Posterior vena cava (tissue), 2 donors: ENCODE results near the gene TAPBPL. TPM values are rescaled to one million over a fixed set of nuclear protein-coding genes. Genes with fewer than 3 reads are reported as not detected.
"Not testable (repeated sequence)": the region's sequence is repeated elsewhere in the genome, so short reads cannot be mapped to it uniquely, and the experiment has no call there.

Experiments used
- DNase-seq: peaks from one replicate; pipeline ENCODE4 v3.0.0-alpha.2; 2020; ENCODE audit warnings: low spot score
- intact Hi-C, 2 donors: fragments of 100-400 bp; cut with DNase I; formaldehyde crosslinking; loops; one replicate each; pipeline versions ENCODE4 v1.14.1 to v1.14.2; 2022 to 2023
- total RNA-seq, 2 donors: library from RNA; stranded (reverse); fragmentation: NEBNext Ultra II Directional; extraction: Animal tissue kit (Norgen Biotek cat#: 25700); gene quantifications; one replicate each; pipeline ENCODE4 v1.2.1, GENCODE V29; 2021
- donor health status: DM: yes; HTN: yes; CAD: no.
- donor health status: DM: yes; HTN: yes; CAD: no.

The TAPBPL gene
- total RNA-seq, 2 donors from 2014 or later = 15.3 to 20.6 TPM

DNA sequence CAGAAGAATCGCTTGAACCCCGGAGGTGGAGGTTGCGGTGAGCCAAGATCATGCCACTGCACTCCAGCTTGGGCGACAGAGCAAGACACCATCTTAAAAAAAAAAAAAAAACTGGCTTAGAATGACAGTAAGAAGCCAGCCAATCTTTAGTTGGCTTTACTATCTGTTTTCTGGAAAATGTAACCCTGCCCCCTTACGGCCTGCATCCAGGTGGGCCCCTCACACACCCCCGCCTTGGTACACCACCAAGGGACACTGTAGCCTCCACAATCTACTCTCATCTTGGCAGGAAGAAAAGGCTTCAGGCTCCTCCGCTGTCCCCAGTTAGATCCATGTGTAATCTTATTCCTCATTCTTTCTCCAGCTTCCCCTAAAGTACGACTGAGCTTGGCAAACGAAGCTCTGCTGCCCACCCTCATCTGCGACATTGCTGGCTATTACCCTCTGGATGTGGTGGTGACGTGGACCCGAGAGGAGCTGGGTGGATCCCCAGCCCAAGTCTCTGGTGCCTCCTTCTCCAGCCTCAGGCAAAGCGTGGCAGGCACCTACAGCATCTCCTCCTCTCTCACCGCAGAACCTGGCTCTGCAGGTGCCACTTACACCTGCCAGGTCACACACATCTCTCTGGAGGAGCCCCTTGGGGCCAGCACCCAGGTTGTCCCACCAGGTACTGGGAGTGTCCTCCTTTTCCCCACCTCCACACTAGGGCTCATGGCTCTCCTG, 6.6 kb downstream of the TAPBPL start:
- intact Hi-C loops = no loop called here
- no peak for DNase-seq

DNA sequence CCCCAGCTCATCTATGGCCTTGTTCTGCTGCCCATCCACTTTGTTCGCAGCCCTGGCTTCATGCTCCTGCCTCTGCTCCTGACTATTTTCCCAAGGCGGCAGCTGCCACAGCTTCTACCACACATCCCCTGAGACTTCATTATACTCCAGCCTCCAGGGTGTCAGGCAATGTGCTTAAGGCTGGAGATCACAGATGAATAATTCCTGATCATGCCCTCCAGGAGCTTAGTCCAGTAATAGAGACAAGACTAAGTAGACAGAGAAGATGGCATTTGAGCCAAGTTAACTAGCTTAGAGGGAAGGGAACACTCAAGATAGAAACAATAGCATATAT, 7.1 kb downstream of the TAPBPL start:
- no peak for DNase-seq
- intact Hi-C loops = no loop called here

DNA sequence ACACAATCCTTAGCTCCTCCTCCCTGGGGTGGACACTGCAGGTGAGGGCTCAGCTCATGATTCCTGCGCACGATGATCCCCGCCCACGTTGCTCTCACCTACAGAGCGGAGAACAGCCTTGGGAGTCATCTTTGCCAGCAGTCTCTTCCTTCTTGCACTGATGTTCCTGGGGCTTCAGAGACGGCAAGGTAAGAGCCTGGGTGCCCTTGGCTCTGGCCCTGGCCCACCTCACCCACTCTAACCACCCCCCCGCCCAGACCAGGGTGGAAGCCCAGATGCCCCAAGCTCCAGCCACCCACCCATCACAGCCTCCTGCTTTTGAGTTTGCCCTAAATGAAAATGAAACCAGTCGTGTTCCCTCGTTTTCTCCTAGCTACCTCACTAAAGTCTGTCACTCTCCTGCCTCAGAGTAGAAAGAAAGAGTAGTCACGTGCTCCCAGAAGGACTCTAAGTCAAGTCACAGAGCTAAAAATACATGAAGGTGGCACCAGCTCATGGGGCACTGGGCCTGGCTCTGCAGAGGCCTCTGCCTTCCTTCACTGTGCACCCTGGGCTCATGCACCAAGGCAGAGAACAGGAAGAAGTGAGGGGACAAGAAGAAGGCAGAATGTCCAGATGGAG, 9.0 kb downstream of the TAPBPL start:
- DNase-seq = no peak

DNA sequence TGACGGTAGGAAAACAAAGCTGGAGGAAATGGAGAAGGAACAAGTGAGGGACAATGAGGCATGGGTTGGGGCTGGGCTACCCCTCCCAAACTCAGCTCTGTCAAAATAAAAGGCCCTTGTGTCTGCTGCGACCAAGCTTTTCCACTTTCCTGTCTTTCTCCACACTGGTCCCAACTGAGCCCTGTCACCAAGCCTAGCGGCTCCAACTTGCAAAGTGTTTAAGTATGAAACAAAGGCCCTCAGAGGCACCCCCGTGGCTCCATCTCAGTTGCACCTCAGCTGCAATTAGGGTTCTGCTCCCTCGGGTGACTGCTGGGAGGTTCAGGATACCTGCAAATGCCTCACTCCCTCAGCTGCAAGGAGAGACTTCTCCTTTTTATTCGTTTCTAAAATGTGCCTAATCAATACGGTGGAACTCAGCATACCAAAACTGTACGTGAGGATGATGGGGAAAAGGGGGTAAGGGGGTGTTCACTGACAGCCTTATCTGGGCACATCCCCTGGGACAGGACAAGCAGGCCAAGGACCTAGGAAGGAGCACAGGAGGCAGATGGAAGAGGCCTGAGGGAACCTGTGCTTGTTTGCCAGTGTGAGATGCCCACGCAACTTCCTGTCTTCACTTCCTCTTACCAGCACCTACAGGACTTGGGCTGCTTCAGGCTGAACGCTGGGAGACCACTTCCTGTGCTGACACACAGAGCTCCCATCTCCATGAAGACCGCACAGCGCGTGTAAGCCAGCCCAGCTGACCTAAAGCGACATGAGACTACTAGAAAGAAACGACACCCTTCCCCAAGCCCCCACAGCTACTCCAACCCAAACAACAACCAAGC, 9.8 kb downstream of the TAPBPL start:
- DNase-seq = peak; percentile 89
- intact Hi-C loops = loop anchor here (2.0 to 10.0 kb wide), 4 partner anchors 34 to 134 kb away; no protein-coding TSS in a partner anchor

More for the DNA sequence above, 9.0 kb downstream of the TAPBPL start:
- intact Hi-C loops = loop anchor here (5.0 to 10.0 kb wide), 3 partner anchors 34 to 134 kb away; no protein-coding TSS in a partner anchor

DNA sequence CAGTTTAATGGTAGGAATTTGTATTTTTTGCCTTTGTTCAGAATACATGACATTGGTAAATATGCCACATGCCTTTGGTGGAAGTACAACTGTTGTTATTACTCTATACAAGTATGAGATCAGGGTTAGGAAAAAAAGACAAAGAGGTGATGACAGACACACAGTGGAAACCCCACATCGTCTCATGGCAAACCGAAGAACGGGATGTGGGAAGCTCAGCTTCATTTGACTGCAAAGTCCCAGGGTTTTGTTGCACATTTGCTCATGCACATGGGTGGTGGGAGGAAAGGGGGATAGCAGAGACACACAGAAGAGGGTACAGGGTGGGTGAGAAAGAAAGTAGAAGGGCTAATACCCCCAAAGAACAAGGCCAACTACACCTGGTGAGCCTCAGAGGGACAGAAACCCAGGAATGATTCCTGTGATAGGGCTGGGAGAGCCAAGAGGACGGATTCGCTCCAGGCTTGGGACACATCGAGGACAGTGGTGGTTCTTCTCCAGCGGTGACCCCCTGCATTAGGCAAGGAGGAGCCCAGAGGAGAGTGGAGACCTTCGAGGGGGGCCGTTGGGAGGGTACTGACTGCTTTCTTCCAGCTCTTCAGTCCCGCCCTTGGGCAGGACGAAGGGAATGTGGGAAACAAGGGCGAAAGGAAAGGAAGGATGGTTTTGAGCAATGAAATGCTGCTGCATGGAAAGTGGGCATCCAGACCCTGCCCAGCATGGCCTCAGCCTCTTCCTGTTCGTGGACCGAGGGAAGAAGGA, 10.6 kb downstream of the TAPBPL start:
- DNase-seq = peak; percentile 69
- intact Hi-C loops = loop anchor here (2.0 to 10.0 kb wide), 4 partner anchors 35 to 135 kb away; no protein-coding TSS in a partner anchor

DNA sequence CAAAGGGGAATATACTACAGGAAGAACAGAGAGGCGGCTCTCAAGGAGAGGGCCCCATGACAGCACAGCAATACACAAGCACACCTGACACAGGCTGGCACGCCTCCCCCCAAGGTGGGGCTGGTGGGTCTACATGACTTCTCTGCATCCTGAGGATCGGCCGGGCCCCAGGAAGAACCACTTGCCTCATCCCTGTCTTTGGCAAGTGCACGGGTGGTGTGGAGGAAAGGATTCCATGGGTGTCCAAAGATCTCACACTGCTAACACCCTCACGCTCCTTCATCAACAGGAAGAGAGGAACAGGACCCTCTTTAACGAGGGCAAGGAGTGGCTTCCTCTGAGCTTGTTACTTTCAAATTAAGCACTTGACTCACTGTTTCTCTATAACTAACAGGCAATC, 11.4 kb downstream of the TAPBPL start:
- no peak for DNase-seq

DNA sequence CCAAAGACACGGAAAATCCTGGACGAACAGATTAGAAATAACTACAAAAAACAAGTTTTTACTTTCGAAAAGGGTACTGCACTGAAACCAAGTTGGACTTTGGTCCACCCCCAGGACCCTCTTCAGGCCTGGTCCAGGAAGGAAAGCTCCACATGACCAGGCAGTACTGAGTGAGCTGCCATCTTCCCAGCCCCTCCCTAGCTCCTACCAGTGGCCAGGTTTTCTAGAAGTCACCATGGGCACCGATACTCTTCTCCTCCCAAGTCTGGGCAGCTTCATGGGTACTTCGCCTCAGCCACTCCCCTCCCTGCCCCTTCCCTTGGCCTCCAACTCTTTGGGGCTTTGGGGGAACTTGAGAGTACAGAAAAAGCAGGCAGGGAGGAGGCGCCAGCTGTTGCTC, 12.0 kb downstream of the TAPBPL start:
- DNase-seq = no peak
- intact Hi-C loops = loop anchor here (2.0 to 10.0 kb wide), 4 partner anchors 37 to 137 kb away; no protein-coding TSS in a partner anchor

More for the DNA sequence above, 11.4 kb downstream of the TAPBPL start:
- intact Hi-C loops = loop anchor here (2.0 to 10.0 kb wide), 4 partner anchors 36 to 136 kb away; no protein-coding TSS in a partner anchor

DNA sequence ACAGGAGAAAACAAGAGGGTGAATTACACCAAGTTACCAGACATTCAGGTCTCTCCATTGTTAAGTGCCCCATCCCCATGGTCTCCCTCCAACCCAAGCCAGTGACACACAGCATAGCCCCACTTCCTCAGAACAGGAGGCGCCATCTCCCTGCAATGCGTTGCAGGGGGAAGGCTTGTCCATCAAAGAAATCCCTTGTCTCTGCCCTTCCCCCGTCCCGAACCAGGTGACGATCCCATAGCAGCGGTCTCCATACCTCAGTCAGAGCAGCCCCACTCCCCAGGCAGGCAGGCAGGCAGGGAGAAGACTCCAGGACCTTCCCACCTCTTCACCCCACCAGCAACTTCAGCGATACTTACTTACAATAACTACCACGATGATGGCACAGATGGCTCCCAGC, 12.7 kb downstream of the TAPBPL start:
- DNase-seq = no peak
- intact Hi-C loops = loop anchor here (5.0 to 10.0 kb wide), 3 partner anchors 37 to 137 kb away; no protein-coding TSS in a partner anchor

DNA sequence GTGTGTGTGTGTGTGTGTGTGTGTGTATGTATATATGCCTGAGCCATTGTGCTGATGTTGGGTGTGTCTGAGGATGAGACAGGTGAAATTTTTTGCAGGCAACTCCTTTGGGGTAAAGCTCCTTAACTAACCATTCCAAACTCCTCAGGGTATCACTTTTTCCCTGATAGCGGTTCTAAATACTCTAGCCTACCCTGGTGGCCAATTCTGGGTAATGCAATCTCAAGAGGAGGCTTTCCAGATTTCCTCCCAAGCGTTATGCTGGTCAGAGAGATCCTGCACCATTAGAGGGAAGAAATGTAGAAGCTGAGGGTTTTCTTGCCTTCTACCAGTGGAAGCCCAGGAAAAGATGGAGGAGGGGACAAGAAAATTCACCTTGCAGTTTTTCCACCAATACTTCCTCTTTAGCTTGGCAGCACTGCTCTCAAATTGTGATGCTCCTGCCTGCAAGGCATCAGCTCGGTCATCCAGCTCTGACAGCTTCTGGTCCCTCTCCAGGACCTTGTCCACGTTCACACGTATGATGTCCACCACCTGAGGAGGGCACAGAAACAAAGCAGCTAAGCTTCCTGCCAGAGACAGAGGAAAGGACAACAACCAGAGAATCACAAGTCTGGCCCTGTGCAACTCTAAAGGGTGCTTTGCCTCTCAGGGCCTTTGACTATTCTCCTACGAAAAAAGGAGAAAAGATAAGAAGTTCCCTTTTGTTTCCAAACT, 13.8 kb downstream of the TAPBPL start:
- DNase-seq = no peak
- intact Hi-C loops = loop anchor here in 1 of 2 donors (10.0 kb wide), 1 partner anchor 131 kb away; no protein-coding TSS in a partner anchor

DNA sequence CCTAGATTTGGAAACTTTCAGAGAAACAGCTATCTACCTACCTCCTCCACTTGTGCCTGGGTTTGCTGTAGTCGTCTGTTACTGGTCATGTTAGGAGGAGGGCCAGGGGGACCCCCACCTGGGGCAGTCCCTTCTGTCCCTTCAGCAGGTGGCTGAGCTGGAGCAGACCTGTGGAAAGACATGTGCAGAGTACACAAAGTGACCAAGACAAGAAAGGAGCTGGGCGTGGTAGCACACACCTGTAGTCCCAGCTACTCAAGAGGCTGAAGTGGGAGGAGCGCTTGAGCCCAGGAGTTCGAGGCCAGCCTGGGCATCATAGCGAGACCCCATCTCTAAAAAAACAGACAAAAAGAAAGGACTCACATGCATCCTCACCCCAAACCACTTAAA, 14.3 kb downstream of the TAPBPL start:
- DNase-seq = no peak
- intact Hi-C loops = loop anchor here in 1 of 2 donors (10.0 kb wide), 1 partner anchor 131 kb away; no protein-coding TSS in a partner anchor

DNA sequence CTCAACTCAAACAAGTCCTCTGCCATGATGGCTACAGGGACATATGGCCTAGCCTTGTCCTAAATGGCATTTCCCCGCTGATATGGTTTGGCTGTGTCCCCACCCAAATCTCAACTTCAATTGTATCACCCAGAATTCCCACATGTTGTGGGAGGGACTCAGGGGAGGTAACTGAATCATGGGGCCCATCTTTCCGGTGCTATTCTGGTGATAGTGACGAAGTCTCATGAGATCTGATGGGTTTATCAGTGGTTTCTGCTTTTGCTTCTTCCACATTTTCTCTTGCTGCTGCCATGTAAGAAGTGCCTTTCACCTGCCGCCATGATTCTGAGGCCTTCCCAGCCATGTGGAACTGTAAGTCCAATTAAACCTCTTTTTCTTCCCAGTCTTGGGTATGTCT, 14.9 kb downstream of the TAPBPL start:
- not testable (repeated sequence) for DNase-seq
- intact Hi-C loops = loop anchor here in 1 of 2 donors (10.0 kb wide), 1 partner anchor 132 kb away; no protein-coding TSS in a partner anchor

DNA sequence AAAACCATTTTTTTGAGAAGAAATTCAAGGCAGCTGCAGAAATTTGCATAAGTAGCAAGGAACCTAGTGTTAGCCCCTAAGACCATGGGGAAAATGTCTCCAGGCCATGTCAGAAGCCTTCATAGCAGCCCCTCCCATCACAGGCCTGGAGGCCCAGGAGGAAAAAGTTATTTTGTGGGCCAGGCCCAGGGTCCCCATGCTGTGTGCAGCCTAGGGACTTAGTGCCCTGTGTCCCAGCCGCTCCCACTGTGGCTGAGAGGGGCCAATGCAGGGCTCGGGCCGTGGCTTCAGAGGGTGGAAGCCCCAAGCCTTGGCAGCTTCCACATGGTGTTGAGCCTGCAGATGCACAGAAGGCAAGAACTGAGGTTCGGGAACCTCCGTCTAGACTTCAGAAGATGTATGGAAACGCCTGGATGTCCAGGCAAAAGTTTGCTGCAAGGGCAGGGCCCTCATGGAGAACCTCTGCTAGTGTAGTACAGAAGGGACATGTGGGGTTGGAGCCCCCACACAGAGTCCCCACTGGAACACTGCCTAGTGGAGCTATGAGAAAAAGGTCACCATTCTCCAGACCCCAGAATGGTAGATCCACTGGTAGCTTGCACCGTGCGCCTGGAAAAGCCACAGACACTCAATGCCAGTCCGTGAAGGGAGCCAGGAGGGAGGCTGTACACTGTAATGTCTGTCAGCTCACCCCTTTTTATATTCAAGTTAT, 15.9 kb downstream of the TAPBPL start:
- intact Hi-C loops = loop anchor here in 1 of 2 donors (10.0 kb wide), 1 partner anchor 133 kb away; no protein-coding TSS in a partner anchor
- DNase-seq = not testable (repeated sequence)

DNA sequence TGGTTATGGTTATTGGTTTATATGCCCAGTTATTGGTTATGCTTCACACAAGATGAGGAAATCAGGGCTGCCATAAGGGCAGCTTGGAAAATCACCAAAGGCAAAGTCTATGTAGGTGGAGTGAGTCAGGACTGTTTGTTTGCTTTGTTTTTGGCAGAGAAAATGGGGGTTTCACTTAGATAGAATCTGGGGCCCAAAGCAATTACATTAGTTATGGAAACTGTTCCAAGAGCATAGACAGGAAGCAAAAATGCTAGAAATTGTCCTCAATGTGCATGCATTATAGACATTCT, 16.4 kb downstream of the TAPBPL start:
- intact Hi-C loops = loop anchor here in 1 of 2 donors (10.0 kb wide), 1 partner anchor 133 kb away; no protein-coding TSS in a partner anchor
- no peak for DNase-seq

DNA sequence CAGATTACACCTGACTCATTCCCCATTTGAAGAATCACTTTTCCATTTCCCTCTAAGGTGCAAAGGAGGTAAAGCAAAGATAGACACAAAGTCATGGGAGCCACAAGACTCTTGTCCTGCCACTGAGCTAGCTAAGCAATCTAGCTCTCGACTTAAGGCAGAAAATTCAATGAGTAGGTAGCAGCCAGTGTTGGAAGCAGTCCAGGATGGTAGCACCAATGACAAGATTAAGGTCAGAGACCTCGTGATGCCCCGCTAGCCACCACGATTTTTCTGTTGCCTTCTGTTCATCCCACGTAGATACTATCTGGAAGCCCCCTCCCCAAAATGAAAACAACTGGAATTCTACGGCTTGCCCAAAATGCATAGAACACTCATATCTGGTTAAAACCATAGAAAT, 17.2 kb downstream of the TAPBPL start:
- intact Hi-C loops = loop anchor here in 1 of 2 donors (10.0 kb wide), 1 partner anchor 134 kb away; no protein-coding TSS in a partner anchor
- no peak for DNase-seq

DNA sequence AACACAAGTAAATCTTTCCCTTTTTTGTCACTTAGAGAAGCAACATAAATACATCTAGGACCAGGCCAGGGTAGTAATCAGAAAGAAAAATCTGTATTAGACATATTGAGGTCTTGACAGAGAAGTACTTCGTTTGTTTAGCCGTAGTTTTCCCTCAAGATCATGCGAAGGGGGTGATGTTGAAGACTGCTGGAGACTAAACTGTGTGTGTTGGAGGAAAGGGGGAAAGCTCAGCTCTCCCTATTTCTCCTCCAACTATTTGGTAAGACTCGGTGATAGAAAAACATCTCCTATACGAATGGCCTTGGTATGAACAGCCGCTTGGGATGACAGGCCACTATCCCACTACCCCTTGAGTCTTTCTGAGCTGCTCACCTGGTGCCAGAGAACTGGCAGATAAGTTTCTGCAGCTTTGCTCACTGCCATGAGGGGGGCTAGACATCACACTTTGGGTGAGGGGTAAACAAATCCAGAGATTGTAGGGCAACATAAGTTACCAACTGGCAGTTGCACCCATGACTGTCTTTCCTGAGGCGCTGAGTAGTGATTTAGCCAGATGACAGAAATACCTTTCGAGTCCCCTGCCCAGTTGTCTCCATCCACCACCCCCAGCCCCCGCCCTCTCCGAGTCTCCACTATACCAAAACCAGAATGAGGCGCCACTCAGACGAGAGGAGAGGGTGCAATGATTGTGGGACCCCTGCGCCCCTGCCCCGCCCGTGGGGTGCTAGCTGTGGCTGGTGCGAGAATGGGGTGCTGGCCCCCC, 17.9 kb downstream of the TAPBPL start:
- no peak for DNase-seq
- intact Hi-C loops = loop anchor here in 1 of 2 donors (10.0 kb wide), 1 partner anchor 135 kb away; no protein-coding TSS in a partner anchor

DNA sequence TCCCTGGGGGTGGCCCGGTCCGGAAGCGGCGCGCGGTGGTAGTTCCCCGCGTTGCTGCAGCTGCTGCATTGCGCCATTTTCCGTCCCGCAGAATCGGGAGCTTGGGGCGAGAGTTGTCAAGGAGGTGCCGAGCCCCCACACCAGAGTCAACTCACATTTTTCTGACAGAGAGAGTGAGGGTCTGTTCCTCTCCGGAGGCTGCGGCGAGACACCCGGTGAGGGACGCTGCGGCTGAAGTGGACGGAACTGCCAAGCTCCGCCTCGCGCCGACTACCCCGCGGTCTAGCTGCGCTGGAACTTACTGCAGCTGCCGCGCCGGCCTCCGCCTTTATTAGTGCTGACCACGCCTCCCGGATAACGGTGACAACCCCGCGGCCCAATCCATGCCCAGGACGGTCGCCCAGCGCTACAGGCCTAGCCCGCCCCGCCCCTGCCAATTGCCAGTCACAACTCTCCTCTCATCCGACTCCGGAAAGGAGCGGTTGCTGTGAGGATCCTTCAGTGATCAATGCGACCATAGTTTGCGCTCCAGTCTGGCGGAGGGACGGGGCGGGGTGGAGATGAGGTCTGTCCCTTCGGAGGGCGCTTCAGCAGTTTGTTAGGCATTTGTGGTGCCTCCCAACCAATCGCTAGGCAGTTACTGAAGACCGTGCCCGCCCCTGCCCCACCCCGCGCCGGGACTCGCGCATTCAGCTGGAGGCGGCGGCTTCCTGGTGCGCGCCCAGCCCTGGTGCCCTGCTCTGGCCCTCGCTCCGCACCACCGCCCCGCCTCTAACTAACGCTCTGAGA, 18.7 kb downstream of the TAPBPL start, which contains the start of gene VAMP1:
TSS of gene VAMP1 (minus strand) at position 303 of the 789 bp plus-strand sequence. CDS start at position 157, 146 bp downstream.
- intact Hi-C loops = no loop called here
- DNase-seq = peak; percentile 100
